Right lung (tissue), 5 donors: ENCODE results near the gene CHCHD6. TPM values are rescaled to one million over a fixed set of nuclear protein-coding genes. Genes with fewer than 3 reads are reported as not detected.

ENCODE experiments used
- DNase-seq, 2 donors: peaks; one replicate each; pipeline ENCODE4 v3.0.0-alpha.2; 2013
- polyA plus RNA-seq, 5 donors: library from polyadenylated mRNA; unstranded; fragments of 120-200 nt; gene quantifications; one replicate each; pipeline versions ENCODE4 v1.2.1 to v1.2.3, GENCODE V29; 2013; ENCODE audit warnings: inconsistent platforms in 1 of 5, low replicate concordance in 1 of 5; ENCODE audit not compliant: insufficient read length in 5 of 5, insufficient read depth in 1 of 5

The CHCHD6 gene
- polyA plus RNA-seq, 5 donors, result 16.4 to 24.3 (median 20.4) TPM

GRCh38 chr3:127004641-127005397 lies 300.8 kb downstream of the CHCHD6 start:
- no peak for DNase-seq

GRCh38 chr3:127005864-127006500 lies 301.9 kb downstream of the CHCHD6 start:
- DNase-seq, result no peak

- DNase-seq, result no peak
Observed at GRCh38 chr3:127006781-127007436, 302.9 kb downstream of the CHCHD6 start.

GRCh38 chr3:127008236-127008635 lies 304.2 kb downstream of the CHCHD6 start:
- DNase-seq, result no peak

- no peak for DNase-seq
Observed at GRCh38 chr3:127009531-127009930, 305.5 kb downstream of the CHCHD6 start.

Other genes with a start within 250 kb of the CHCHD6 start
- gene ZXDC, start 228.3 kb upstream of the CHCHD6 start, polyA plus RNA-seq, result 10 to 100 TPM; 28.3 to 38.0 (median 30.2) TPM
- under 1 TPM in 4 of 5 donors, not detected in 1; 0.08 to 0.23 (median 0.17) TPM for gene UROC1, start 186.5 kb upstream of the CHCHD6 start, polyA plus RNA-seq
- gene CHST13, start 180.1 kb upstream of the CHCHD6 start, polyA plus RNA-seq, result under 1 TPM in 4 of 5 donors, not detected in 1; 0.21 to 0.37 (median 0.29) TPM
- gene C3orf22, start 145.3 kb upstream of the CHCHD6 start, polyA plus RNA-seq, result under 1 TPM in 3 of 5 donors, not detected in 2; 0.06 to 0.15 (median 0.14) TPM
- gene TXNRD3, start 49.1 kb upstream of the CHCHD6 start, polyA plus RNA-seq, result 10 to 100 TPM; 15.9 to 22.3 (median 20.4) TPM